Measurements from ENCODE around the gene PRKCG.

The PRKCG gene

DNA sequence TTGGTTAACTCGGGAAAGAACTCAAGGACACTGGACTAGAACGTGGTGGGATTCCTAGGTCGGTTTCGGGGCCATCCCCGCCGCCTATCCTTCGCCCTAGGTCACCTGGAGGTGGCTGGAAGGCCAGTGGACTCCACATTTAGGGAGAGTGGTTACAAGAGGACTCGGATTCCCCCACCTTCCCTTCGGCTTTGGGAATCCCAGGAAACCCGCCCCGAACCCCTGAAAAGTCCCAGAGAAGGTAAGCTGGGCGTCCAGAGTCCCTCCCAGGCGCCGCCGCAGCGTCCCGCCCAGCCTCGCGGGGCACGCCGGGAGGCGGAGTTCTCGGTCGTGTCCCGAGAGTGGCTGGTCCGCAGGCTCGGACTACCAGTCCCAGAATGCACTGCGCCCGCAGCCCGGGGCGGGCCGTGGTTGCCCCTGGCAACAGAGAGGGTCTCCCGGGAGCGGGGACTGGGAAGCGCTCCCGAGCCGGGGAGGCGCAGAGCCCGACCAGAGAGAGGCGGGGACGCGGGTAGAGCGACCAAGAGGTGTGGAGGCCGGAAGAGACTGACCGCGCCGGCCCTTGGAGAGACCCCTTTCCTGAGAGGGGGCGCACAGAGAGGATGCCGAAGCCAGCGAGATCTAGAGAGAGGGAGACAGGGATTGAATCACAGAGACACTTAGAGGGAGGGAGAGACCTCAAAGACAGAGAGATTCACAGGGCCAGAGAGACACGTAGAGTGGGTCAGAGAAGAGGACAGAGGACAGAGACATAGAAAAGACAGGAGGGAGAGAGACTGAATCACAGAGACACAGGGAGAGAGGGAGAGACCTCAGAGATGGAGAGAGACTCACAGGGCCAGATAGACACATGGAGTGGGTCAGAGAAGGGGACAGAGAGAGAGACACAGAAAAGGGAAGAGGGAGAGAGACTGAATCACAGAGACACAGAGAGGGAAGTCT lies 2.6 kb upstream of the PRKCG start:
- peak; percentile 51 to 67 for DNase-seq
- TF ChIP-seq GATA1 (IDR thresholded peaks at IDR 0.05; ENCODE audit: low read depth, low read length) (no peak), POLR2A (IDR thresholded peaks at IDR 0.05; ENCODE audit: low read length) (no peak)

DNA sequence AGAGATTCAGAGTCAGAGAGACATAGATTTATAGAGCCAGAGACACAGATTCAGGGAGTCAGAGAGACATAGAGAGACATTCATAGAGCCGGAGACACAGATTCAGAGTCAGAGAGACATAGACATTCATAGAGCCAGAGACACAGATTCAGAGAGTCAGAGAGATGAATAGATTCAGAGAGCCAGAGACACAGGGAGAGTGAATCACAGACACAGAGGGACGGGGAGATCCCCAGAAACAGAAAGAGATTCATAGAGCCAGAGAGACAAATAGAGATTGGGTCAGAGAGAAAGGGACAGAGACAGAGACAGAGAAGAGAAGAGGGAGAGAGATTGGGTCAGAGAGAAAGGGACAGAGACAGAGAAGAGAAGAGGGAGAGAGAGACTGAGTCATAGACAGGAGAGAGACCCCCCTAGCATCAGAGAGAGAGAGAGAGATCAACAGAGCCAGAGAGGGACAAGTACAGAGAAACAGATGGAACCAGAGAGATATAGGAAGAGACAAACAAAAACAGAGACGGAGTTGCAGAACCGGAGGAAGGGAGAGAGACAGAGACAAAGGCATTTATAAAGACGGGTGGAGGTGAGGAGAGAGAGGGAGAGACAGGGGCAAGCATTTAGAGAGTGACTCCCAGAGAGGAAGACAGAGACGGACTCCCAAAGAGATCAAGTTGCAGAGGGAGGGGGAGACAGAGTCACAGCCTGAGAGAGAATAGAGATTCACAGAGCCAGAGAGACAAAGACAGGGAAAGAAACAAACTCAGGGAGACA lies 1.1 kb upstream of the PRKCG start:
- TF ChIP-seq POLR2A (IDR thresholded peaks at IDR 0.05; ENCODE audit: low read length) (no peak), GATA1 (IDR thresholded peaks at IDR 0.05; ENCODE audit: low read depth, low read length) (no peak)
- no peak for DNase-seq

DNA sequence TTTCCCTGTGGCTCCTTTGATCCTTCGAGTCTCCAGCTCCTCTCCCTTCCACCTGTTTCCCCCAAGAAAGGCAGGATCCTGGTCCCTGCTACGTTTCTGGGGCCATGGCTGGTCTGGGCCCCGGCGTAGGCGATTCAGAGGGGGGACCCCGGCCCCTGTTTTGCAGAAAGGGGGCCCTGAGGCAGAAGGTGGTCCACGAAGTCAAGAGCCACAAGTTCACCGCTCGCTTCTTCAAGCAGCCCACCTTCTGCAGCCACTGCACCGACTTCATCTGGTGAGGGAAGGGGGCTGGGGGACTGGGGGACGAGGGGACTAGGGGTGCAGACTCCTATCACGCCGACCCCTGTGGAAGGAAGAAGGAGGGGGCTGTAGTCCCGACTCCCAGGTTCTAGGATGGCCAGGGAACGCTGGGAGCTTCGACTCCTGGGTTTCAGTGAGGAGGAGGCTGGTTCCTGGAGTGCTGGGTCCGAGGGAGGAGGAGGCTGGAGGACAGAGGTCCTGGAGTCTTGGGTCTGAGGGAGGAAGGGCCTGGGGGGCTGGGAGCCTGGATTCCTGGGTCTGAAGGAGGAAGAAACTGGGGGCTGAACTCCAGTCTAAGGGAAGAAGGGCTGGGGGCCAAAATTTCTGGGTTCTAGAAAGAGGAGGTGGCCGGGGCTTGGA lies 524 bp downstream of the PRKCG start:
- DNase-seq: no peak
- TF ChIP-seq POLR2A (IDR thresholded peaks at IDR 0.05; ENCODE audit: low read length): no peak
- TF ChIP-seq GATA1 (IDR thresholded peaks at IDR 0.05; ENCODE audit: low read depth, low read length): no peak

DNA sequence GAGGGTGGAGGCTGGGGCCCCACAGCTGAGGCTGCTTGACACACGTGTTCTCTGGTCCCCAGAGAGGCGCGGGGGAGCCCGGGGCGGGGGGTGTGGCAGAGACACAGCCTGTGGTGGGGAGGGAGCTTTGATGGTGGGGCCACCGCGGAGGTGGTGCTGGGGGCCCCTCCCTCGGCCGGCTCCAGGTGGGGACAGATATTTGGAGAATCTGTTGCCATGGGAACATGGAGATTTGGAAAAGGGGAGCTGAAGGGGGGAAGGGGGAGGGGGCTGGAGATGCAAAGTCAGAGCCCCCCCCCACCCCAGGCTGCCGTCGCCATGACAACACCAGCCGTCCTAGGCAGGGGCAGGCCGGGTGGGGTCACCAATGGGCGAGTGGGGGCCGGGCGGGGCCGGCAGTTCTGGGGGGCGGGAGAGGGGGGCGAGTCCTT lies 1.2 kb downstream of the PRKCG start:
- TF ChIP-seq POLR2A (IDR thresholded peaks at IDR 0.05; ENCODE audit: low read length): no peak
- no peak for DNase-seq

DNA sequence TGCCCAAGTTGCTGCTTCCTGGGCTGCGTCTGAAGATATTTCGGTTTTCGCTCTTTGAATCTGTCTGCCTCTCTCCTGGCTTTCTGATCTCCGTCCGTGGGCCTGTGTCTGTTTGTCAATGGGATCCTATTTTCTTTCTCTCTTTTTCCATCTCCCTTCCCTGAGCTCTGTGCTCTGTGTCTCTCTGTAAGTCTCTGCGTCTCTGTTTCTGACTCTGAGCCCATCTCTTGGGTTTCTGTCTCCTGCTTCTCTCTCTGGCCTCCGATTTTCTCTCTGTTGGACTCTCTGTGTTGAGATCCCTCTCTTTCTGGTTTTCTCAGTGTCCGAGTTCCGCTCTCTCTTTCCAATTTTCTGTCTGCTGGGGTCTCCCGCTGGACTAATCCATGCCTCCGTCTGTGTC lies 1.7 kb downstream of the PRKCG start:
- TF ChIP-seq POLR2A (IDR thresholded peaks at IDR 0.05; ENCODE audit: low read length) (no peak), GATA1 (IDR thresholded peaks at IDR 0.05; ENCODE audit: low read depth, low read length) (no peak)
- DNase-seq: no peak

DNA sequence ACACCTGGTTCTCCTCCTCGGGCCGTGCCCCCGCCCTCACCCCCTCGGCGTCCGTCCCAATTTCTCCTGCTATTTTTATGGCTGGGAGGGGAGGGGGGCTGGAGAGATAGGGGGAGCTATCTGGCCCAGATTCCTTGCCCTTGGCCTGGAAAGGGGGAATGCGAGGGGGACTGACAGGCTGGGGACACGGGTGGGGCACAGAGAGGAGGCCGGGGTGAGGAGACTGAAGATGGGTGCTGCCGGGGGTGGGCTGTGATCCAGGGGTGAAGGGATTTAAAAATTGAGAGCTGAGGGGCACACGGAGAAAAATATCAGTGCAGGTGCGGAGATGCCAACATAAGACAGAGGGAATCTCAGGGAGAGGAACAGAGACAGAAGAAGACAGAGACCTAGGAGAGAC lies 2.3 kb downstream of the PRKCG start:
- no peak for TF ChIP-seq GATA1 (IDR thresholded peaks at IDR 0.05; ENCODE audit: low read depth, low read length)
- no peak for TF ChIP-seq POLR2A (IDR thresholded peaks at IDR 0.05; ENCODE audit: low read length)
- no peak for DNase-seq

DNA sequence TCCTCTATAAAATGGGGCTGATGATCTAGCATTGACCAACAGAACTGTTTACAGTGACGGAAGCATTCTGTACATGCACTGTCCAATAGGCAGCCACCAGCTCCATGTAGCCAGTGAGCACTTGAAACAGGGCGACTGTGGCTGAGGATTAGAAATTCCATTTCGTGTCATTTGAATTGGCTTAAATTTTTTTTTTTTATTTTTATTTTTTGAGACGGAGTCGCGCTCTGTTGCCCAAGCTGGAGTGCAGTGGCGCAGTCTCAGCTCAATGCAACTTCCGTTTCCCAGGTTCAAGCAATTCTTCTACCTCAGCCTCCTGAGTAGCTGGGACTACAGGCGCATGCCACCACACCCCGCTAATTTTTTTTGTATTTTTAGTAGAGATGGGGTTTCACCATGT lies 3.0 kb downstream of the PRKCG start:
- DNase-seq: no peak
- TF ChIP-seq GATA1 (IDR thresholded peaks at IDR 0.05; ENCODE audit: low read depth, low read length) (no peak), POLR2A (IDR thresholded peaks at IDR 0.05; ENCODE audit: low read length) (no peak)

DNA sequence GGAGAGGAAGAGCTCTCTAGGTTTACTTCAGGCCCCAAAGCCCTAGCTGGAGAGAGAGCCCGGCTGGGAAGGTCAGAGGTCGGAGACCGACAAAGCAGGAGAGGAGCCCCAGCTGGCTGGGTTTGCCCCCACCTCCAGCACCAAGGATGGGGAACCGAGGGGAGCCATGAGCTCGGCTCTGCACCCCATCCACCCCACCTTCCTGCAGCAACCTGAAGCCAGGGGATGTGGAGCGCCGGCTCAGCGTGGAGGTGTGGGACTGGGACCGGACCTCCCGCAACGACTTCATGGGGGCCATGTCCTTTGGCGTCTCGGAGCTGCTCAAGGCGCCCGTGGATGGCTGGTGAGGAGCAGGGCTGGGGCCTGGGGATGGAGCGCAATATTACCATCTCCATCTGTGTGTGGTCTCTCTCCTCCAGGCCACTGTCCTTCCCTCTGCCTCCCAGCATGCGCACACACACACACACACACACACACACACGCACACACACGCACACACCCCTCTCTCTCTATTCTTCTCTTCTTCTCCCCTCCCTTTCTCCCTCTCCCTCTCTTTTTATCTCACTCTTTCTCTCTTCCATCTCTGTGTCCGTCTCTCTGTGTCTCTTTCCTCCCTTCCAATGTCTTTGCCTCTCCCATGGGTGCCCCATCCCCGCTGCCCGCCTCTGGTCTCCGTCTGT lies 10.4 kb downstream of the PRKCG start:
- no peak for TF ChIP-seq POLR2A (IDR thresholded peaks at IDR 0.05; ENCODE audit: low read length)
- no peak for TF ChIP-seq GATA1 (IDR thresholded peaks at IDR 0.05; ENCODE audit: low read depth, low read length)
- DNase-seq: no peak

DNA sequence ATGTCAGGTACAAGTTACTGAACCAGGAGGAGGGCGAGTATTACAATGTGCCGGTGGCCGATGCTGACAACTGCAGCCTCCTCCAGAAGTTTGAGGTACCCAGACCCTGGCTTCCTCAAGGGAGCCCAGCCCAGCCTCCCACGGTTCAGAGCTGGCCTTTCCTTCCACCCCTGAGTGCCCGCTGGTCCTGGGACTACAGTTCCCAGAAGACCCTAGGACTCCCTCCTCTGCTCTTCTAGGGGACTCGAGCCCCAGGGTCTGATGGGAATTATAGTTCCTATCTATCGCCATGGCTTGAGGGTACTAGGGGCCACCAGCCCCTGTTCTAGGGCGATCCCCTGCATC lies 11.0 kb downstream of the PRKCG start:
- no peak for DNase-seq
- TF ChIP-seq GATA1 (IDR thresholded peaks at IDR 0.05; ENCODE audit: low read depth, low read length) (no peak), POLR2A (IDR thresholded peaks at IDR 0.05; ENCODE audit: low read length) (no peak)

DNA sequence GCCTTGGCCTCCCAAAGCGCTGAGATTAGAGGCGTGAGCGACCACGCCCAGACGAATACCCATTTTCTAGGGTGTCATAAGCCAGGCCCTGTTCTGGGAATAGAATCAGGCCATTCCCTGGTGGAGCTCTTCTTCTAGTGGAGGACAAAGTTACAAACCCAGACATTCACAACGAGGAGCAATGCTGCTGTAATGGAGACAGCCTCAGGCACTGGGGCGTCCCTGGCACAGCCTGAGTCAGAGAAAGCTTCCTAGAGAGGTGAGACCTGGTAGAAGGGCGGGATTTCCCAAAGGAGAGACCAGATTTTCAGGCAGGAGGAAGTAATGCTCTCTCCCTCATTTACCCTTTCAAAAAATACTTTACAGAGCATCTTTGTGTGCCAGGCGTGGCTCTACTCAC lies 12.7 kb downstream of the PRKCG start:
- DNase-seq: no peak
- TF ChIP-seq POLR2A (IDR thresholded peaks at IDR 0.05; ENCODE audit: low read length) (no peak), GATA1 (IDR thresholded peaks at IDR 0.05; ENCODE audit: low read depth, low read length) (no peak)

DNA sequence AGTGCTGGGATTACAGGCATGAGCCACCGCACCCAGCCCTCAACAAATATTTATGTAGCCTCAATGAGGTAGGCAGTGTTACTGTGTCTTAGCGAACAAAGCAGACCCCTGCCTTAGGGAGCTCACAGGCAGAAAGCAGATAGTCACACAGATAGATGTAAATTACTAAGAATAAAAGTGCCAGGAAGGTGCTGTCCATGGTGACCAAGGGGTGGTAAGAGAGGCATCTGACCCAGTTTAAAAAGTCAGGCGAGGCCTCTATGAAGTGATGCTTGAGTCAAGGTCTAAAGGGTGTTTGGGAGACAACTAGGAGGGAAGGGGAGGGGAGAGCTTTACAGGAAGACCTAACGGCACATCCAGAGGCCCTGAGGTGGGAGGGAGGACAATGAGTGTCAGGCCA lies 14.7 kb downstream of the PRKCG start:
- no peak for DNase-seq
- no peak for TF ChIP-seq POLR2A (IDR thresholded peaks at IDR 0.05; ENCODE audit: low read length)
- TF ChIP-seq GATA1 (IDR thresholded peaks at IDR 0.05; ENCODE audit: low read depth, low read length): no peak

DNA sequence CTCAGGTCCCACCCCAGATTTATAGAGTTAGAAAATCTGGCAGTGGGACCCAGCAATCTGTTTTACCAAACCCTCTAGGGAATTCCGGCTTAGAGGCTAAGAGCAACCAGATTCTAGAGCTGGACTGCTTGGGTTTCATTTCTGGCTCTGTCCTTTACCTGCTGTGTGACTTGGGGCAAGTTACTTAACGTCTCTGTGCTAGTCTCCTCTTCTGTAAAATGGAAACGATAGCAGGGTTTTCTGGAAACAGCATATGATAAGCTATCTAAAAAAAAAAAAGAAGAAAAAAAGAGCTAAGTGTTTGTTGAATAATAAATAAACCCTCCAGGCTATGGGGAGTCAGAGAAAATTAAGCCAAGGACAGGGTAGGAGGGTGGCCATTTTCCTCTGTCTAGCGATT lies 15.5 kb downstream of the PRKCG start:
- no peak for DNase-seq
- TF ChIP-seq POLR2A (IDR thresholded peaks at IDR 0.05; ENCODE audit: low read length): no peak
- no peak for TF ChIP-seq GATA1 (IDR thresholded peaks at IDR 0.05; ENCODE audit: low read depth, low read length)

DNA sequence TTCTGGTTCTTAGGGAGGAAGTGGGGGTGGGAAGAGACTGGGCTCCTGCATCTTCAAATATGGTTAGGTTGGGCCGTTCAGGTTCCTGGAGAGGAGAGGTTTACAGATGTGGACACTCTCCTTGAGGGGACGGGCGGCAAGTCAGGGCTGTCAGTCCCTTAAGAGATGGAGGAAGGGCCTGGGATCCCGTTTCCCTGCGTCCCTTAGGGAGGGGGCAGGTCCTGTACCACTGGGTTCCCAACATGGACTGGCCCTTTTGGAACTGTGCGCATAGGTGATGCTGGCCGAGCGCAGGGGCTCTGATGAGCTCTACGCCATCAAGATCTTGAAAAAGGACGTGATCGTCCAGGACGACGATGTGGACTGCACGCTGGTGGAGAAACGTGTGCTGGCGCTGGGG lies 16.2 kb downstream of the PRKCG start:
- no peak for TF ChIP-seq GATA1 (IDR thresholded peaks at IDR 0.05; ENCODE audit: low read depth, low read length)
- no peak for TF ChIP-seq POLR2A (IDR thresholded peaks at IDR 0.05; ENCODE audit: low read length)
- DNase-seq: no peak

All from erythroblast (primary cell).